A673 (cell line): ENCODE measurements around the gene NDUFS1.

Experiments used
- EZH2 ChIP-seq: fragments of 200-600 bp; sonication (generic); IDR thresholded peaks from 2 replicates; pipeline ENCODE4 v1.6.1; 2017; ENCODE audit warnings: borderline replicate concordance, low read depth, mild to moderate bottlenecking, mixed read lengths, antibody characterized with exemption, low read length; ENCODE audit not compliant: poor library complexity, severe bottlenecking
- TF ChIP-seq, protein P1 (sequence below): fragments of 300-800, 200-600 bp; sonication (generic); conservative IDR thresholded peaks from 2 replicates; pipeline ENCODE4 v1.5.1; 2017; ENCODE audit warnings: low read depth, mild to moderate bottlenecking, antibody characterized with exemption, low read length, moderate library complexity, mixed read lengths

DNA sequence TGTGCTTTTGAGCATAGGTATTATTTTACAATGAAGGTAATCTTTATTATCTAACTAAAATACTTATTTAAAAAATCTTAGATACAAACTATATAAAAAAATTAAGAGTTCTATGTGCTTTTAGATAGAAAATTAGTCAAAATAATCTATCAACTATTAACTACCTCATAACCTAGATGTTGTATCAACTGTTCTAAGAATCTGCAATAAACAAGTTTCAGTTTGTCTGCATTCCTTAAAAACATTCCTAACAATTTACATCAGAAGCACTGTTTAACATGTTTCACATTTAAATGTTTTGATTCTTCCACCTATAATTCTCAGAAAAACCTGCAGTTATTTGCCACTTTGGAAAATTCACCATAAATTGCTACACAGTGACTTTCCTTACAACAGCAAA, 33.3 kb downstream of the NDUFS1 start:
- TF ChIP-seq, protein P1, sequence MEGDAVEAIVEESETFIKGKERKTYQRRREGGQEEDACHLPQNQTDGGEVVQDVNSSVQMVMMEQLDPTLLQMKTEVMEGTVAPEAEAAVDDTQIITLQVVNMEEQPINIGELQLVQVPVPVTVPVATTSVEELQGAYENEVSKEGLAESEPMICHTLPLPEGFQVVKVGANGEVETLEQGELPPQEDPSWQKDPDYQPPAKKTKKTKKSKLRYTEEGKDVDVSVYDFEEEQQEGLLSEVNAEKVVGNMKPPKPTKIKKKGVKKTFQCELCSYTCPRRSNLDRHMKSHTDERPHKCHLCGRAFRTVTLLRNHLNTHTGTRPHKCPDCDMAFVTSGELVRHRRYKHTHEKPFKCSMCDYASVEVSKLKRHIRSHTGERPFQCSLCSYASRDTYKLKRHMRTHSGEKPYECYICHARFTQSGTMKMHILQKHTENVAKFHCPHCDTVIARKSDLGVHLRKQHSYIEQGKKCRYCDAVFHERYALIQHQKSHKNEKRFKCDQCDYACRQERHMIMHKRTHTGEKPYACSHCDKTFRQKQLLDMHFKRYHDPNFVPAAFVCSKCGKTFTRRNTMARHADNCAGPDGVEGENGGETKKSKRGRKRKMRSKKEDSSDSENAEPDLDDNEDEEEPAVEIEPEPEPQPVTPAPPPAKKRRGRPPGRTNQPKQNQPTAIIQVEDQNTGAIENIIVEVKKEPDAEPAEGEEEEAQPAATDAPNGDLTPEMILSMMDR, result no peak
- TF ChIP-seq EZH2, result no peak
